ENCODE data around the gene PTGS2. TPM values are rescaled to one million over a fixed set of nuclear protein-coding genes. Genes with fewer than 3 reads are reported as not detected.

Gene PTGS2
- total RNA-seq, 2 experiments from 2014 or later = not detected

DNA sequence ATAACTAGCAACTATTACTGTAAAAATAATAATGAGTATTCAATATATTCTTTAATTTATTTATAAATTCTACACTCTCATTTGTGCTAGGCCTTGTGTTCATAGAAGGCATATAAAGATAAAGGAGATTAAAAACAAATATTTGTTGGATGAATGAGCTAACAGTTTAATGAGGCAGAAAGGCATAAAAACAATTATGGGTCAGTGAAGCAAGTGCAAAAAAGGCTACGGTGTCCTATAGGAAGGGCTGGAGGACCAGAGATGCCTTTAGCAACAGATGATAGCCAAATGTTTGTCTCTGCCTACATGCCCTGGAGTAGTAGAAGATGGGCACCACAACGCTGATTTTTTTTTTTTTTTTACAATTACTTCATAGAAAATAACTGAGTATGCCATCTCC, 45.7 kb downstream of the PTGS2 start:
- Histone ChIP-seq H3K4me2 (ENCODE audit: low read length) (no peak overlapping the region), H2AFZ (ENCODE audit: low read length) (no peak overlapping the region), H3K79me2 (ENCODE audit: insufficient read depth, low read depth, low read length) (no peaks in the 10 kb centered on the region), H4K20me1 (ENCODE audit: insufficient read depth, low read length) (no peaks in the 10 kb centered on the region), H3K27ac (ENCODE audit: low read depth, low read length, poor library complexity, severe bottlenecking) (no peak overlapping the region), H3K4me1 (ENCODE audit: insufficient read depth, low read length, poor library complexity, severe bottlenecking) (no peaks in the 10 kb centered on the region), H3K9me3 (ENCODE audit: low read length) (no peaks in the 10 kb centered on the region), H3K4me3 (ENCODE audit: low read depth, low read length, poor library complexity, severe bottlenecking) (no peak overlapping the region), H3K36me3 (ENCODE audit: insufficient read depth, low read length) (no peaks in the 10 kb centered on the region), H3K9me2 (ENCODE audit: insufficient read depth, low read length) (no peaks in the 10 kb centered on the region)
- ChIA-PET CTCF (ENCODE audit: unreplicated experiment) (no interaction called here), POLR2A (interaction anchor here (0.7 kb wide), 1 partner anchor 85 kb away, joined by 5 read pairs; no protein-coding TSS in a partner anchor)
- intact Hi-C loops (cut with micrococcal nuclease; ENCODE audit: unreplicated experiment) = no loop called here
- TF ChIP-seq, protein P1, sequence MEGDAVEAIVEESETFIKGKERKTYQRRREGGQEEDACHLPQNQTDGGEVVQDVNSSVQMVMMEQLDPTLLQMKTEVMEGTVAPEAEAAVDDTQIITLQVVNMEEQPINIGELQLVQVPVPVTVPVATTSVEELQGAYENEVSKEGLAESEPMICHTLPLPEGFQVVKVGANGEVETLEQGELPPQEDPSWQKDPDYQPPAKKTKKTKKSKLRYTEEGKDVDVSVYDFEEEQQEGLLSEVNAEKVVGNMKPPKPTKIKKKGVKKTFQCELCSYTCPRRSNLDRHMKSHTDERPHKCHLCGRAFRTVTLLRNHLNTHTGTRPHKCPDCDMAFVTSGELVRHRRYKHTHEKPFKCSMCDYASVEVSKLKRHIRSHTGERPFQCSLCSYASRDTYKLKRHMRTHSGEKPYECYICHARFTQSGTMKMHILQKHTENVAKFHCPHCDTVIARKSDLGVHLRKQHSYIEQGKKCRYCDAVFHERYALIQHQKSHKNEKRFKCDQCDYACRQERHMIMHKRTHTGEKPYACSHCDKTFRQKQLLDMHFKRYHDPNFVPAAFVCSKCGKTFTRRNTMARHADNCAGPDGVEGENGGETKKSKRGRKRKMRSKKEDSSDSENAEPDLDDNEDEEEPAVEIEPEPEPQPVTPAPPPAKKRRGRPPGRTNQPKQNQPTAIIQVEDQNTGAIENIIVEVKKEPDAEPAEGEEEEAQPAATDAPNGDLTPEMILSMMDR (conservative IDR thresholded peaks at IDR 0.05; ENCODE audit: low read length) = no peak
- no peak for TF ChIP-seq EZH2phosphoT487 (IDR thresholded peaks at IDR 0.05; ENCODE audit: borderline replicate concordance, low read depth, low read length)
- no peak for DNase-seq (ENCODE audit: low spot score)
- BruUV-seq (replicated peaks) = no TSS peak

- TF ChIP-seq, protein P1 (conservative IDR thresholded peaks at IDR 0.05; ENCODE audit: low read length) = no peak
- no peak for TF ChIP-seq EZH2phosphoT487 (IDR thresholded peaks at IDR 0.05; ENCODE audit: borderline replicate concordance, low read depth, low read length)
- Histone ChIP-seq H2AFZ (ENCODE audit: low read length) (no peak overlapping the region), H4K20me1 (ENCODE audit: insufficient read depth, low read length) (no peaks in the 10 kb centered on the region), H3K9me3 (ENCODE audit: low read length) (no peaks in the 10 kb centered on the region), H3K4me3 (ENCODE audit: low read depth, low read length, poor library complexity, severe bottlenecking) (no peak overlapping the region), H3K4me2 (ENCODE audit: low read length) (no peak overlapping the region), H3K9me2 (ENCODE audit: insufficient read depth, low read length) (no peaks in the 10 kb centered on the region), H3K79me2 (ENCODE audit: insufficient read depth, low read depth, low read length) (no peaks in the 10 kb centered on the region), H3K4me1 (ENCODE audit: insufficient read depth, low read length, poor library complexity, severe bottlenecking) (no peaks in the 10 kb centered on the region), H3K36me3 (ENCODE audit: insufficient read depth, low read length) (no peaks in the 10 kb centered on the region), H3K27ac (ENCODE audit: low read depth, low read length, poor library complexity, severe bottlenecking) (no peak overlapping the region)
- CTCF ChIA-PET (ENCODE audit: unreplicated experiment) = no interaction called here
- no peak for DNase-seq (ENCODE audit: low spot score)
- no TSS peak for BruUV-seq (replicated peaks)
- intact Hi-C loops (cut with micrococcal nuclease; ENCODE audit: unreplicated experiment) = no loop called here
- POLR2A ChIA-PET = no interaction called here
Observed at GRCh38 chr1:186633116-186633515, 47.1 kb downstream of the PTGS2 start.

GRCh38 chr1:186629341-186629740, 50.9 kb downstream of the PTGS2 start:
- CTCF ChIA-PET (ENCODE audit: unreplicated experiment) = no interaction called here
- intact Hi-C loops (cut with micrococcal nuclease; ENCODE audit: unreplicated experiment) = no loop called here
- Histone ChIP-seq H3K36me3 (ENCODE audit: insufficient read depth, low read length) (no peaks in the 10 kb centered on the region), H3K79me2 (ENCODE audit: insufficient read depth, low read depth, low read length) (no peaks in the 10 kb centered on the region), H3K9me2 (ENCODE audit: insufficient read depth, low read length) (no peaks in the 10 kb centered on the region), H3K4me2 (ENCODE audit: low read length) (no peak overlapping the region), H3K4me3 (ENCODE audit: low read depth, low read length, poor library complexity, severe bottlenecking) (no peak overlapping the region), H3K9me3 (ENCODE audit: low read length) (no peaks in the 10 kb centered on the region), H4K20me1 (ENCODE audit: insufficient read depth, low read length) (no peaks in the 10 kb centered on the region), H3K27ac (ENCODE audit: low read depth, low read length, poor library complexity, severe bottlenecking) (no peak overlapping the region), H2AFZ (ENCODE audit: low read length) (no peak overlapping the region), H3K4me1 (ENCODE audit: insufficient read depth, low read length, poor library complexity, severe bottlenecking) (no peaks in the 10 kb centered on the region)
- no TSS peak for BruUV-seq (replicated peaks)
- POLR2A ChIA-PET = no interaction called here
- no peak for TF ChIP-seq EZH2phosphoT487 (IDR thresholded peaks at IDR 0.05; ENCODE audit: borderline replicate concordance, low read depth, low read length)
- TF ChIP-seq, protein P1 (conservative IDR thresholded peaks at IDR 0.05; ENCODE audit: low read length) = no peak
- no peak for DNase-seq (ENCODE audit: low spot score)
